ENCODE measurements around the gene NEU2.

DNA sequence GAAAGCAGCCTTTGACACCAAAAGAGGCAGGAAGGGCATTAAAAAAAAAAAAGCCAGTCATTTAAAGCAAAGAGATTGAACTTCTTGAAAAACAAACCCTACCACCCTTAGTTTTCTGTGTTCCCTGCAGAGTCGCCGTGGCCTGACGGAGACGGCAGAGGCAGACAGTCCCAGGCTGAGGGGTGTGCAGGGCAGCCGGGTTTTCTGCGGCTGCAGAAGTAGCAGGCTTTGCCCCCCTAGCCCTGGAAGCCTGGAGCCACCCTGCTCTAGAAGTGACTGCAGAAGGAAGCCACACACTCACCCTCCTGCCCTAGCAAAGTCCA is 30.4 kb downstream of the NEU2 start:
- TF ChIP-seq MXI1 (IDR thresholded peaks at IDR 0.05; ENCODE audit: borderline replicate concordance, low read depth, low read length): no peak
- TF ChIP-seq CEBPB (IDR thresholded peaks at IDR 0.05; ENCODE audit: low read depth, low read length): no peak
- TF ChIP-seq, protein P1, sequence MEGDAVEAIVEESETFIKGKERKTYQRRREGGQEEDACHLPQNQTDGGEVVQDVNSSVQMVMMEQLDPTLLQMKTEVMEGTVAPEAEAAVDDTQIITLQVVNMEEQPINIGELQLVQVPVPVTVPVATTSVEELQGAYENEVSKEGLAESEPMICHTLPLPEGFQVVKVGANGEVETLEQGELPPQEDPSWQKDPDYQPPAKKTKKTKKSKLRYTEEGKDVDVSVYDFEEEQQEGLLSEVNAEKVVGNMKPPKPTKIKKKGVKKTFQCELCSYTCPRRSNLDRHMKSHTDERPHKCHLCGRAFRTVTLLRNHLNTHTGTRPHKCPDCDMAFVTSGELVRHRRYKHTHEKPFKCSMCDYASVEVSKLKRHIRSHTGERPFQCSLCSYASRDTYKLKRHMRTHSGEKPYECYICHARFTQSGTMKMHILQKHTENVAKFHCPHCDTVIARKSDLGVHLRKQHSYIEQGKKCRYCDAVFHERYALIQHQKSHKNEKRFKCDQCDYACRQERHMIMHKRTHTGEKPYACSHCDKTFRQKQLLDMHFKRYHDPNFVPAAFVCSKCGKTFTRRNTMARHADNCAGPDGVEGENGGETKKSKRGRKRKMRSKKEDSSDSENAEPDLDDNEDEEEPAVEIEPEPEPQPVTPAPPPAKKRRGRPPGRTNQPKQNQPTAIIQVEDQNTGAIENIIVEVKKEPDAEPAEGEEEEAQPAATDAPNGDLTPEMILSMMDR (conservative IDR thresholded peaks at IDR 0.05; ENCODE audit: low read depth, low read length): no peak
- TF ChIP-seq RFX5 (IDR thresholded peaks at IDR 0.05; ENCODE audit: low read depth, low read length): no peak
- no peak for TF ChIP-seq POLR2A (IDR thresholded peaks at IDR 0.05; ENCODE audit: low read depth, low read length)
- TF ChIP-seq, protein P2, sequence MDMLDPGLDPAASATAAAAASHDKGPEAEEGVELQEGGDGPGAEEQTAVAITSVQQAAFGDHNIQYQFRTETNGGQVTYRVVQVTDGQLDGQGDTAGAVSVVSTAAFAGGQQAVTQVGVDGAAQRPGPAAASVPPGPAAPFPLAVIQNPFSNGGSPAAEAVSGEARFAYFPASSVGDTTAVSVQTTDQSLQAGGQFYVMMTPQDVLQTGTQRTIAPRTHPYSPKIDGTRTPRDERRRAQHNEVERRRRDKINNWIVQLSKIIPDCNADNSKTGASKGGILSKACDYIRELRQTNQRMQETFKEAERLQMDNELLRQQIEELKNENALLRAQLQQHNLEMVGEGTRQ (IDR thresholded peaks at IDR 0.05; ENCODE audit: low read depth, low read length): no peak
- TF ChIP-seq, protein P3, sequence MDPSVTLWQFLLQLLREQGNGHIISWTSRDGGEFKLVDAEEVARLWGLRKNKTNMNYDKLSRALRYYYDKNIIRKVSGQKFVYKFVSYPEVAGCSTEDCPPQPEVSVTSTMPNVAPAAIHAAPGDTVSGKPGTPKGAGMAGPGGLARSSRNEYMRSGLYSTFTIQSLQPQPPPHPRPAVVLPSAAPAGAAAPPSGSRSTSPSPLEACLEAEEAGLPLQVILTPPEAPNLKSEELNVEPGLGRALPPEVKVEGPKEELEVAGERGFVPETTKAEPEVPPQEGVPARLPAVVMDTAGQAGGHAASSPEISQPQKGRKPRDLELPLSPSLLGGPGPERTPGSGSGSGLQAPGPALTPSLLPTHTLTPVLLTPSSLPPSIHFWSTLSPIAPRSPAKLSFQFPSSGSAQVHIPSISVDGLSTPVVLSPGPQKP (IDR thresholded peaks at IDR 0.05; ENCODE audit: borderline replicate concordance, low read depth, low read length): no peak

Data from IMR-90 (cell line).